ENCODE measurements around the gene SPIN3. TPM values are rescaled to one million over a fixed set of nuclear protein-coding genes. Genes with fewer than 3 reads are reported as not detected.
"Not testable (repeated sequence)": the region's sequence is repeated elsewhere in the genome, so short reads cannot be mapped to it uniquely, and the experiment has no call there.

Gene SPIN3
- total and polyA plus RNA-seq, 2 of the 8 experiments (the other 6 are each of a cell fraction or from before 2014, with no cell fraction given): 9.1 to 13.3 TPM

DNA sequence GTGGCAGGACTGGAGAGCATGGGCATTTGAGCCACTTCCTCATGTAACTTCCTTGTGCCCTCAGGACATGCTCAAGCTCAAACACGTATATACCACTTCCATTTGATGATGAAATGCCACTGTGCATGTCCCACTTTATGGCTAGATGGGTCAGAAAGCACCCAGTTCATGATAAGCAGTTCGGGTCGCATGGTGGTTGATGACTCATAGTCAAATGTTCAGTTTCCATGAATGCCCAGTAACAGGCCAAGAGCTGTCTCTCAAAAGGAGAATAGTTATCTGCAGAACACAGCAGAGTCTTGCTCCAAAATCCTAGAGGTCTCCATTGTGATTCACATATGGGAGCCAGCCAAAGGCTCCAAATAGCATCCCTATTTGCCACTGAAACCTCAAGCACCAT, 48.9 kb upstream of the SPIN3 start (continued):
- TF ChIP-seq CEBPB (IDR thresholded peaks at IDR 0.05; ENCODE audit: low read depth, low read length) (no peak), CBX8 (IDR thresholded peaks at IDR 0.05; ENCODE audit: borderline replicate concordance, low read depth, low read length) (no peak)

DNA sequence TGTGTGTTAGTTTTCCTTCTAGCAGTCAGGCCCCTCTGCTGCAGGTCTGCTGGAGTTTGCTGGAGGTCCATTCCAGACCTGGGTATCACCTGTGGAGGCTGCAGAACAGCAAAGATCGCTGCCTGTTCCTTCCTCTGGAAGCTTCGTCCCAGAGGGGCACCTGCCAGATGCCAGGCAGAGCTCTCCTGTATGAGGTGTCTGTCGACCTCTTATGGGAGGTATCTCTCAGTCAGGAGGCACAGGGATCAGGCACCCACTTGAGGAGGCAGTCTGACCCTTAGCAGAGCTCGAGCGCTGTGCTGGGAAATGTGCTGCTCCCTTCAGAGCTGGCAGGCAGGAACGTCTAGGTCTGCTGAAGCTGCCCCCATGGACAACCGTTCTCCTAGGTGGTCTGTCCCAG, 41.9 kb upstream of the SPIN3 start:
- DNase-seq (ENCODE audit: low read depth in 1 of 2, low spot score in 2 of 2); H3K4me2 ChIP-seq (ENCODE audit: insufficient read depth in 1 of 2, low read depth in 2 of 2, low read length in 2 of 2); H2BK5ac ChIP-seq (ENCODE audit: low read depth, low read length); H4K20me1 ChIP-seq (replicated peaks in 1 of 2; ENCODE audit: control insufficient read depth in 1 of 2, insufficient read depth in 2 of 2, low read length in 2 of 2); H3K4me1 ChIP-seq (replicated peaks in 1 of 4; ENCODE audit: control insufficient read depth in 3 of 4, insufficient read depth in 4 of 4, low read length in 3 of 4); H3K4ac ChIP-seq (replicated peaks; ENCODE audit: insufficient read length, low read depth, low read length); H3K9me3 ChIP-seq (ENCODE audit: insufficient read depth in 2 of 2, low read depth in 1 of 2, low read length in 1 of 2); H3K4me3 ChIP-seq (ENCODE audit: extremely low read depth in 1 of 4, insufficient read depth in 2 of 4, low read depth in 3 of 4, low read length in 4 of 4); POLR2A ChIA-PET (ENCODE audit: partially characterized antibody); H2AK5ac ChIP-seq (ENCODE audit: low read depth, low read length); H4K91ac ChIP-seq (replicated peaks; ENCODE audit: insufficient read length, low read length); H3K18ac ChIP-seq (ENCODE audit: extremely low read depth, low read length); H2BK120ac ChIP-seq (replicated peaks; ENCODE audit: low read depth, low read length); H2AFZ ChIP-seq (ENCODE audit: low read length); H2BK20ac ChIP-seq (ENCODE audit: low read length); H3K27me3 ChIP-seq (replicated peaks in 1 of 4; ENCODE audit: control insufficient read depth in 3 of 4, extremely low read depth in 1 of 4, insufficient read depth in 3 of 4, low read length in 3 of 4); H3K56ac ChIP-seq (replicated peaks; ENCODE audit: insufficient read length, low read depth, low read length); H3K27ac ChIP-seq (ENCODE audit: low read depth, low read length); FAIRE-seq; H4K5ac ChIP-seq (ENCODE audit: insufficient read length, low read depth, low read length); H3K79me2 ChIP-seq (ENCODE audit: control insufficient read depth in 1 of 2, insufficient read depth in 2 of 2, low read length in 2 of 2); H3K36me3 ChIP-seq (ENCODE audit: control insufficient read depth in 2 of 4, insufficient read depth in 4 of 4, low read length in 3 of 4); H4K8ac ChIP-seq (ENCODE audit: extremely low read depth, insufficient read depth, low read length); H3K14ac ChIP-seq (ENCODE audit: insufficient read length); H3K9ac ChIP-seq (replicated peaks in 1 of 4; ENCODE audit: extremely low read depth in 1 of 4, low read depth in 3 of 4, low read length in 3 of 4); H3K23ac ChIP-seq (ENCODE audit: insufficient read length); H3K23me2 ChIP-seq (ENCODE audit: low read depth, low read length); H2BK12ac ChIP-seq (ENCODE audit: low read depth, low read length); CTCF ChIA-PET (ENCODE audit: partially characterized antibody); H3K79me1 ChIP-seq (ENCODE audit: low read depth, low read length); H2BK15ac ChIP-seq (ENCODE audit: low read length): not testable (repeated sequence)
- 98% methylated on average over 4 of the region's 7 CpGs; no CpG with 5 or more reads in 1 of the 2 experiments for WGBS, 2 experiments (ENCODE audit: extremely low coverage in 1 of 2, insufficient coverage in 1 of 2, insufficient read length in 1 of 2, insufficient replicate concordance in 2 of 2, low coverage in 1 of 2, low lambda C conversion rate in 2 of 2, missing lambda C conversion rate in 1 of 2)

Measured in H1 (cell line).